ENCODE data around the gene VIPR2.
"Not testable (repeated sequence)": the region's sequence is repeated elsewhere in the genome, so short reads cannot be mapped to it uniquely, and the experiment has no call there.

The VIPR2 gene

DNA sequence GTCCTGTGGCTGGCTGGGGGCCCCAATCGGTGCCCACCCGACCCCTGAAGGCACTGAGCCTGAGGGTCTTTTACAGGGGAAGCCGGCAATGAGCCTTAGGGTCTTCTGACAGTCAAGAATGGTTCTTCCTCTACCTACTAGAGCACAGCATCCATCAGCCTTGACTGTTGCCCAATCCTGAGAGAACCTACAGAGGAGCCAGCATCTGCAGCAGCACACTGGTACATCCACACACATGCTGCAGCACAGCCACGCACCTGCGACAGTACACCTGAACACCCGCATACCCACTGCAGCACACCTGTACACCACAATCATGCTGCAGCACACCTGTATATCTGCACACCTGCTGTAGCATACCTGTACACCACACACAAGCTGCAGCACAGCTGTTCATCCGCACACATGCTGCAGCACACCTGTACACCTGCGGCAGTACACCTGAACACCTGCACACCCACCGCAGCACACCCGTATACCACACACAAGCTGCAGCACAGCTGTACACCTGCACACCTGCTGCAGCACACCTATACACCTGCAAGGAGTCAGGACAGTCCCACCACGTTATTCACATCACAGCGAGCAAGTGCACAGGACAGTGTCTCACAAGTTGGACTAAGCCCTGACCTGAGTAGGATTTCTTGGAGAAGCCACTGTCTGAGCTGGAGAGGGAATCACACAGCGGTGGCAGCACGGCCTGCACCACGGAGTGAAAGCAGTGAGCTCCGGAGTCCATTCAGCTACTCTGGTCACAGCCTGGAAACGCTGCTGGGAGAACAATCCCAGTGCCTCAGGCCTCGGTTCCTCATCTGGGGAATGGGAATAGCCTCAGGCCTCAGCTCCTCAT, 56.4 kb downstream of the VIPR2 start:
- FAIRE-seq, result no peak

- no peak for FAIRE-seq
Measured at GRCh38 chr7:159086301-159086925, 58.3 kb downstream of the VIPR2 start.

- no peak for FAIRE-seq
Measured at GRCh38 chr7:159084069-159084801, 60.4 kb downstream of the VIPR2 start.

DNA sequence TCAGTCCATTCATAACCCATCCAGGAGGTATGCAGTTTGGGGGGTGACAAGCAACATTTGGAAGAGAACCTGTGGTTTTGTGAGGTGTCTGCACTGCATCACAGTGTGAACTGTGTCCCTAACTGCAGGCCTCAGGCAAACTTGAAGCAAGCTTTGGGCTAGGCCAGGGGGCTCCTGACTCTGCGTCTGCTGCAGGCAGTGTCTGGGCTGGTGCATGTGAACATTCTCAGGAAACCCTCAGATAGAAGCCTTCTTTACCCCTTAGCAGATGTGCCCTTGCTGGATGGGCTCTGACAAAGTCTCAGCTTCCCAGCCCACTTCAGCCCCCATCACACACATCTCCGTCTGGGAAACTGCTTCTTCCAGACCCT, 61.0 kb downstream of the VIPR2 start:
- FAIRE-seq, result no peak

GRCh38 chr7:159083001-159083697, 61.5 kb downstream of the VIPR2 start:
- FAIRE-seq, result no peak

DNA sequence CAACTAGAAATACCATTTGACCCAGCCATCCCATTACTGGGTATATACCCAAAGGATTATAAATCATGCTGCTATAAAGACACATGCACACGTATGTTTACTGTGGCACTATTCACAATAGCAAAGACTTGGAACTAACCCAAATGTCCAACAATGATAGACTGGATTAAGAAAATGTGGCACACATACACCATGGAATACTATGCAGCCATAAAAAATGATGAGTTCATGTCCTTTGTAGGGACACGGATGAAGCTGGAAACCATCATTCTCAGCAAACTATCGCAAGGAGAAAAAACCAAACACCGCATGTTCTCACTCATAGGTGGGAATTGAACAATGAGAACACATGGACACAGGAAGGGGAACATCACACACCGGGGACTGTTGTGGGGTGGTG, 62.6 kb downstream of the VIPR2 start:
- FAIRE-seq, result not testable (repeated sequence)

DNA sequence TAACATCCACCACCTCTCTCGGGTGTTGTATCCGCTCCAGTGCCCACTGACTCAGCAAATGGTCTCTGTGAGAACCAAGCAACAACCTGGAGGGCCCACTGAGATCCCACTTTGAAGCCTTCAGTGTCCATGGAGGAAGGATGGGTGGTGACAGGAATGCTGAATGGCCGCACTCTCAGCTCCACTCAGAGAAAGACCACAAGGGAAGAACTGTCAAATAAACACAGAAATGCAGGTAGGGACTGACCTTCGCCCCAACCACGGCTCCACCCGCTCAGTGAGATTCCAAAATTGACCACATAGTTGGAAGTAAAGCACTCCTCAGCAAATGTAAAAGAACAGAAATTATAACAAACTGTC, 65.8 kb downstream of the VIPR2 start:
- no peak for FAIRE-seq

GRCh38 chr7:159078193-159078910, 66.3 kb downstream of the VIPR2 start:
- no peak for FAIRE-seq

GRCh38 chr7:159076333-159076732, 68.3 kb downstream of the VIPR2 start:
- no peak for FAIRE-seq

- no peak for FAIRE-seq
Measured at GRCh38 chr7:159075563-159076238, 69.0 kb downstream of the VIPR2 start.

DNA sequence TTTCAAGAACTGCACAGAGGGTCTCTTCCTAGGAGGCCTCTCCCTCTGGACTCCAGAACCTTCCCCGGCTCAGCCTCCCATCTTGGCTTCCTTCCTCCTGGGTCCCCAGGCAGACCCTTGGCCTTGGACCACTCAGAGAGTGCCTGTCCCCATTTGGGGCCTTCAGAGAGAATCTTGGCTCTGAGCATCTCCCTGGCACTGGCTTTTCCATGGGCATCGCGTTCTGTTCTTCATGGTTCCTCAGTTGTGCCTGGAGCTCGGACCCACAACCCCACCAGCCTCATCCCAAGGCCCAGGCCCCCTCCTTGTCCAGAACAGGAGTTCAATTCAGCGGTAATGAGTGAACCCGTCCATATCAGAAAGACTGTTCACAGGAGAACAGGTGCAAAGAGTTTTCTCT, 73.4 kb downstream of the VIPR2 start:
- FAIRE-seq, result no peak

DNA sequence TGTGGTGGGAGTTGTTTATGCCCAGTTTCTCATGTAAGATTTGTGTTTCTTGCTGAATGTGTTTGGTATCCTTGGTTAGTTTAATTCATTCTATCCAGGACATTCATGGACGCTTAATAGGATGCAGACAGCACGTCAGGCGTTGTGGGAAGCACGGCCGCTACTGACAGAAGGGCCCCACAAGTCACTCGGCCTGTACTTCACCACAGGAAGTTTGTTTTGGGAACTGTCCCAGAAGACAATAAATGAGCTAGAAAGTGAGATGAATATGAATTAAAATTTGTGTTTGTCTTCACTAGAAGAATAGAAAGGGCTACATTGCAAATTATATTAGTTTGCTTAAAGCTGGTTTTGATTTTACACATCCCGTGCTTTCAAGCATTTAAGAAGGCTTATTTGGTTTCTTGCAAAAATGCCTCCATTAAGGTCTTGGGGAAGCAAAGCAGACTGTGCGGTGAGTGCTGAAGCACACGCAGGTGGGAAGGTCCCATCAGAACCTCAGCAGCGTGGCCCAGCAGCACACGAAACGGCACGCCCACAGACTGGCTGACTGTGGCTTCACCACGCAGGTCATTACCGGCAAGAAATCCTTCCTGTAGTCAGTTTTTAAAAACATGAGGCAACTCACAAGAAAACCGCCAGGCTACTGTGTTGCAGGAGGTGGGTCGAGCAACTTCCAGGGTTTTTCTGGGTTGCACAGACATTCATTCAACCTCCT, 74.1 kb downstream of the VIPR2 start:
- FAIRE-seq, result no peak

DNA sequence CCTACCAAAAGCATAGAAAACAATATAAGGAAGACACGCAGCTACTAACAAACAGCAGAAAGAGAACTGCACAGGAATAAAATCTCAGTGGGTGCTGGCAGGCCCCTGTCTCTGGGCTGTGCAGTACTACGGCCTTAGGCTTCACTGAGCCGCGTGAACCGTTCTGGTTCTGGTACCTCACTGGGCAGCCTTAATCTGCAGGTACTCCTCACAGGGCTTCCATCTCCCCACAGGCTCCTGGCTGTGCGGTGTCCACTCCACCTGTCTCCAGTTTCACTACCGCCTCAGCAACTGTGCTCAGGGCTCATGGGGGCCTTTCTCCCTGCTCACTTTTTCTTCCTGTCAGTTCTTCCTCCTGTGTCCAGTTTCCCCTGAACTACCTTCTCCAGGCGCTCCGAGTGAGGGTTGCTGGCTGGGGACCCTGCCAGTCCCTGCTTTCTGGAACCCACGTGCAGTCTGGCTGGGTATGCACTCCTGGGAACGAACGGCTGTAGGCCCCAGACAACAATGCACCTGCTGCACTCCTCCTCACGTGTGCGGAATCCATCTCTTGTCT, 75.7 kb downstream of the VIPR2 start:
- FAIRE-seq, result no peak

DNA sequence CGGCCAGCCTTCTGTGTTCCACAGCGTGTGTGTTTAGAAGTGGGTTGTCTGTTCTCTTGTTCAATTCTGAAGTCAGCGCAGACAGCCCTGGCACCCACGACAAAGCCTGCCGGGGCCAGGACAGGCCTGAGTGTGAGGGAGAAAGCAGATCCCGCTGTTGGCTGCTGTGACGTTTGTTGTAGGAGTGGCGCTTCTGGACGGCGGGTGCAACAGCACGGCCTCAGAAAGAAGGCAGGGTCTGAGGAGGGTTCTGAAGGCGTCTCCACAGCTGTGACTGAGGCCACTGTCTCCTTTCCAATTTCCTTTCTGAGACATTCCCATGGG, 76.2 kb downstream of the VIPR2 start:
- no peak for FAIRE-seq

DNA sequence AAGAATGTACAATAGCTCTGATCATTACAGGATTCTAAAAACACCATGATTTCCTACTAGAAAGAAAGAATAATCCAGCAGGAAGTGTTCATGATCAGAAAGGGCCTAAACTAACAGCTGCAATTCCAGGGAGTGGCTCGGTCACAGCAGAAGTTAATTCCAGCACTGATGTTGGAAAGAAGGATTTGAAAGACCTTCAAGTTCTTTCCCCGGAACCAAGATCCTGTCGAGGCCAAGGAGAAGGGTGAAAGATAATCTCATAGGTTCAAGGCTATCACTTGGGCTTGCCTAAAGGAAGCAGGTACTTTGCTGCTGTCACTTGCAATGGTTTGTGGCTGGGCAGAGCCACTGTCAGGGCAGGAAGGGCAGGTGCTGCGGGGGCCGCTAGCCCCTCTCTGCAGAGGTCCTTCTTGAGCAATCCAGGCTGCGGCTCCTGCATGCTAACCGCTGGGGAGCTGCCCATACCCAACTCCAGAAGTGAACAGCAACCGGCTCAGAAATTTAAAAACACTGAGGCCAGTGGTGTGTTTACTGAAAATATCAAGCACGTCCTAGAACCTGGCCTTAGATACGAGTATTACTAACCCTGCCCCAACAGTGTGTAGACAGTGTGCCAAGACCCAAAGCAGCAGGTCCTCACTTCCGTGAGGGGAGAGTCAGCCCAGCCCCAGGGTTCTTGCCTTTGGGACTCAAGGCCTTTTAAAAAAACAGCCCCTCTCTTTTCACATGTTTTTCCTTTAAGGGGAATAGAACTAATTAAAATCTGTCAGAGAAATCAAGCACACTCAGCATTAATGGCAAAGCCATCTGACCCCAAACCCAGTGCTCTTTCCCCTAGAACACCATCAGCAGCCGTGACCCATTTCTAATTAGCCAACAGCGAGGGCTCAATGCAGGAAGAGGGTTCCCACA, 76.8 kb downstream of the VIPR2 start:
- FAIRE-seq, result no peak

DNA sequence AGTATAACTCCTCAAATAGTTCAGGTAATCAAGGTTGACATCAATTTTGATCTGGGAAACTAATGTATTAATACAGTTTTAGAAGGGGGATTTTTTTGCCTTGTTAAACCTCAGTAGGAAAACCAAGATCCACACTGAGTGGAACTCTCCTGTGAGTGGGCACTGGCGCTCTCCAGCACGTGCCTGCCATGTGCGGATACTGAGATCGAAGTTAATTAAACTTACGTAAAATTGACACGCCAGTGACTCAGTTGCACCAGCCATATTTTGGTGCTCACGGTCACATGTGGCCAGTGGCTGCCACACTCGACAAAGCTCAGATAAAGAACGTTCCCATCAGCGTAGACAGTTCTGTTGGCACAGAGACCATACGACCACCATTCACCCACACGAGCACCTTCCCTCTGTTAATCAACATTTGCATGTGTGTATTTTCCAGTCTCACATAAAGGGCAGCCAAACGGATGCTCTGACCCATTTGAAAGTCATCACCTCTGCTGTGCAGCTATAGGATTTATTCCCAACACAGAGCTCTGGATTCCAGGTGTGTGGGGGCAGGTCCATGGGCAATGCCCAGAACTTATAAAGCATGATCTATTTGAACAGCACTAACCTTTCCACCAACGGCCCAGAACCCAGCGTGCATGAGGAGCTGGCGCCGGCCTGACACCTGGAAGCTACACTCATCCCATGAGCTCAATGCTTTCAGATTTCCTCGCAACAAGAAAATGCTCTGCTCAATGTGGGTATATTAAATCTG, 77.7 kb downstream of the VIPR2 start:
- FAIRE-seq, result no peak

DNA sequence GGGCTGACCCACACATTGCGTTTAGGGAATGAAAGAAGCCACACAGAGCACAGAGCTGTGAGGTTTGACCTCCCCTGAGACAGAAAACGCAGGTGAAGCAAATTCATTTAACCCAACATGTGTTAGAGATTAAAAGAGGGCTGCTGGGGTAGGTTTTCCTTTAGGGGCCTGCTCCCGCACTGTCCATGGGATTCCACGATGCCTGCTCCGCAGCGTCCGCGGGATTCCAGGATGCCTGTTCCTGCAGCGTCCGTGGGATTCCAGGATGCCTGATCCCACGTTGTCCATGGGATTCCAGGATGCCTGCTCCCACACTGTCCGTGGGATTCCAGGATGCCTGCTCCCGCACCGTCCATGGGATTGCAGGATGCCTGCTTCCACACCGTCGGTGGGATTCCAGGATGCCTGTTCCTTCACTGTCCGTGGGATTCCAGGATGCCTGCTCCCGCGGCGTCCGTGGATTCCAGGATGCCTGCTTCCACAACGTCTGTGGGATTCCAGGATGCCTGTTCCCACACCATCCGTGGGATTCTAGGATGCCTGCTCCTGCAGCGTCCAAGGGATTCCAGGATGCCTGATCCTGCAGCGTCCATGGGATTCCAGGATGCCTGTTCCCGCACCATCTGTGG, 78.7 kb downstream of the VIPR2 start:
- FAIRE-seq, result no peak

- no peak for FAIRE-seq
Measured at GRCh38 chr7:159064816-159065510, 79.7 kb downstream of the VIPR2 start.

Data from colon (tissue), 2 donors.